ENCODE data around the gene TMEM169.

Gene TMEM169

DNA sequence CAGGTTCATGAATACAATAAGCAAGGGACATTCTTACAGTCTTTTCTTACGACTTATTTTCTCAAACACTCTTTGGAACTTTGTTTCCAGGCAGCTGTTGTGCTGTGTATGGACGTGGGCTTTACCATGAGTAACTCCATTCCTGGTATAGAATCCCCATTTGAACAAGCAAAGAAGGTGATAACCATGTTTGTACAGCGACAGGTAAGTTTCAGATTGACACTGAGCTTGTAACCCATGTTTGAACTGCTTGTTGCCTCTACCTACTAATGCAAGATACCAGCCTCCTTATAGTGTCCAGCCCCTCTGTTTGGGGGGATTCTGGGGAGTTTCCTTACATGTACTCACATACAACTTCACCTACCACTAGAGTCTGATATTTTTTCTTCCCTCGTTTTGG lies 31.2 kb downstream of the TMEM169 start:
- peaks cover 74% of the 10 kb centered on the region for H3K36me3 ChIP-seq (ENCODE audit: insufficient read depth, low read length)
- H3K27ac ChIP-seq = peak overlapping the region; percentile 90
- H3K9ac ChIP-seq (ENCODE audit: insufficient read length) = peak overlapping the region; percentile 100
- H3K4me3 ChIP-seq = no peak overlapping the region
- no peak for DNase-seq (ENCODE audit: low read depth, low spot score)
- H3K9me3 ChIP-seq (ENCODE audit: low read depth, low read length) = no peaks in the 10 kb centered on the region
- TF ChIP-seq POLR2AphosphoS5 (IDR thresholded peaks at IDR 0.05; ENCODE audit: borderline replicate concordance, low read depth, low read length) (no peak), EZH2 (IDR thresholded peaks at IDR 0.05) (no peak), FOXP2 (optimal IDR thresholded peaks at IDR 0.05; ENCODE audit: control extremely low read depth, extremely low read length, insufficient read depth) (no peak)

DNA sequence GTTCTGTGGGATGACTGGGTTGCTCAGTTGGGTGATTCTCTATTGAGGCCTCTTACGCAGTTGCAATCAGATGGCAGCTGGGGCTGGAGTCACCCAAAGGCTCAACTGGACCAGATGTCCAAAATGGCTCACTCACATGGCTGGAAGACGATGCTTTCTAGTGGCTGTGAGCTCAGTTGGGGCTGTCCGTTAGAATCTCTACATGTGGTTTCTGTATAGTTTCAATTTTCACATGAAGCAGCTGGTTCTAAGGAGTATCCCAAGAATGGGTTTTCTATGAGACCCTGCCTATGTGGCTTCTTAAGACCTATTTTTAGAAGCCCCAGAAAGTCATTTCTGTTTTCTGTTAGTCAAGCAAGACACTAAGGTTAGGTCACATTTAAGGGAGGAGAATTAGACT lies 31.9 kb downstream of the TMEM169 start:
- Histone ChIP-seq H3K9me3 (ENCODE audit: low read depth, low read length) (no peaks in the 10 kb centered on the region), H3K9ac (ENCODE audit: insufficient read length) (peak overlapping the region; percentile 100), H3K36me3 (ENCODE audit: insufficient read depth, low read length) (peaks cover 81% of the 10 kb centered on the region), H3K27ac (peak overlapping the region; percentile 90), H3K4me3 (no peak overlapping the region)
- DNase-seq (ENCODE audit: low read depth, low spot score) = no peak
- TF ChIP-seq EZH2 (IDR thresholded peaks at IDR 0.05) = no peak
- TF ChIP-seq FOXP2 (optimal IDR thresholded peaks at IDR 0.05; ENCODE audit: control extremely low read depth, extremely low read length, insufficient read depth) = no peak
- no peak for TF ChIP-seq POLR2AphosphoS5 (IDR thresholded peaks at IDR 0.05; ENCODE audit: borderline replicate concordance, low read depth, low read length)

DNA sequence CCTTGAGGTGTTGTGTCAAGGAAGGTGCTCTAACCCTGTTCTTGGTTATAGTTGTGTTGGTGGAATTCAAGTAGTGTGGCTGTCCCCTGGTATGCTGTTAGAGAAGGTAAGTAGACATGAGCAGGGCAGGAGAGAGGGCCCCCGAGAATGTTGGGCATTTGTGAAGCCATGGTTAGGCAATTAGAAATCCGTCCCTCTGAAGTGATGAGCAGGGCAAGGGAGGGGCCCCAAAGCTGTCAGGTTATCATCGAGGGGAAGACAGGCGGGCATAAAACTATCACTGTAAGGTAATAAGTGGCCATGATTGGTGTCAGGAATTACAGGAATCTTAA lies 32.6 kb downstream of the TMEM169 start:
- Histone ChIP-seq H3K9me3 (ENCODE audit: low read depth, low read length) (no peaks in the 10 kb centered on the region), H3K4me3 (no peak overlapping the region), H3K36me3 (ENCODE audit: insufficient read depth, low read length) (peaks cover 88% of the 10 kb centered on the region), H3K27ac (peak overlapping the region; percentile 90), H3K9ac (ENCODE audit: insufficient read length) (no peak overlapping the region)
- no peak for TF ChIP-seq EZH2 (IDR thresholded peaks at IDR 0.05)
- no peak for TF ChIP-seq FOXP2 (optimal IDR thresholded peaks at IDR 0.05; ENCODE audit: control extremely low read depth, extremely low read length, insufficient read depth)
- TF ChIP-seq POLR2AphosphoS5 (IDR thresholded peaks at IDR 0.05; ENCODE audit: borderline replicate concordance, low read depth, low read length) = no peak
- no peak for DNase-seq (ENCODE audit: low read depth, low spot score)

DNA sequence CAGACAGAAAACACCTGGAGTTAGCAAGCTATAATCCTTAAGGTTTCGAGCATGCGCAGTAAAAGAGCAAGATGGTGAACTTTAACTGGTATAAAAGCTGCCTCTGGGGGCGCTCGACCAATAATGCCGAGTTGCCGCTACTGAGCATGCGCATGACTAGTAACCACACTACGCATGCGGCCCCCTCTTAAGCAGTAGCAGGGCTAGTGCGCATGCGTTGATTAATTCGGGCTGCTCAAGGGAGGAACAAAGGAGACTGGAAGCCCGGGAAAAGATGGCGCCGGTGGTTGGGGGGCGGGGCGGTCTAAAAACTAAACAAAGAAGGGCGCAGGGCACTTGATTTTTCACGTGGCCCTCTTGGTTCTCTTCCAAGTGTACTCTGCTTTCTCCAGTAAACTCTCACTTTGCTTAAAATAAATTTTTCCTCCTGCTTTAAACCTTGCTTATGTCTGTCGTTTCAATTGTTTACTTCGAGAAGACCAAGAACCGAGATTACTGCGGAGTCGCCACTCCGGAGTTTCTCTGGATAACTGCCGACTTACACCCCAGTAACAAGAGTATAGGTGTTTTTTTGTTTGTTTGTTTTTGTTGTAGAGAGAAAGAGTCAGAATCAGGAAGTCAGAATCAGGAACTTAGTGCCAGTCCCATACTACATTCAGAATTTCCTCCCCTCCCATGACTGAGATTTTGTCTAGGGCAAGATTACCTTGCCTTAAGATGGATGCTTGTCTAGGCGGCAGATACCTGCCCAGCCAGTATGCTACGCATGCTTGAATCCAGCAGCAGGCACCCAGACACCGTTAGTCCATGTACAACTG lies 33.2 kb downstream of the TMEM169 start:
- Histone ChIP-seq H3K36me3 (ENCODE audit: insufficient read depth, low read length) (peaks cover 94% of the 10 kb centered on the region), H3K9me3 (ENCODE audit: low read depth, low read length) (no peaks in the 10 kb centered on the region), H3K4me3 (peak overlapping the region; percentile 81), H3K27ac (peak overlapping the region; percentile 99), H3K9ac (ENCODE audit: insufficient read length) (peak overlapping the region; percentile 99)
- peak; percentile 100 for DNase-seq (ENCODE audit: low read depth, low spot score)
- TF ChIP-seq EZH2 (IDR thresholded peaks at IDR 0.05) (no peak), POLR2AphosphoS5 (IDR thresholded peaks at IDR 0.05; ENCODE audit: borderline replicate concordance, low read depth, low read length) (peak; percentile 91)

DNA sequence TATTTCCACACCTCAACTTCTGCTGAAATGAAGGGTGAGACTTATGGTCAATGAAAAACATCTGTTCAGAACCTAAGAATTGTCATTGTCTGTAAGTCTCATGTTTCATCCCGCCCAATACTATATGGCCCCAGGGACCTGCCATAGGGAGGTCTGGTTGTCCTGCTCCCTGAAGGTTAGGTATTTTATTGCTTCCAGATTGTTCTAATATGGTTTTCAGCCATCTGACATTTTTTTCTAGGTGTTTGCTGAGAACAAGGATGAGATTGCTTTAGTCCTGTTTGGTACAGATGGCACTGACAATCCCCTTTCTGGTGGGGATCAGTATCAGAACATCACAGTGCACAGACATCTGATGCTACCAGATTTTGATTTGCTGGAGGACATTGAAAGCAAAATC lies 34.7 kb downstream of the TMEM169 start:
- TF ChIP-seq POLR2AphosphoS5 (IDR thresholded peaks at IDR 0.05; ENCODE audit: borderline replicate concordance, low read depth, low read length) (no peak), EZH2 (IDR thresholded peaks at IDR 0.05) (no peak), FOXP2 (optimal IDR thresholded peaks at IDR 0.05; ENCODE audit: control extremely low read depth, extremely low read length, insufficient read depth) (no peak)
- Histone ChIP-seq H3K27ac (peak overlapping the region; percentile 99), H3K36me3 (ENCODE audit: insufficient read depth, low read length) (peaks cover 96% of the 10 kb centered on the region), H3K9ac (ENCODE audit: insufficient read length) (peak overlapping the region; percentile 99), H3K4me3 (peak overlapping the region; percentile 81), H3K9me3 (ENCODE audit: low read depth, low read length) (no peaks in the 10 kb centered on the region)
- no peak for DNase-seq (ENCODE audit: low read depth, low spot score)

DNA sequence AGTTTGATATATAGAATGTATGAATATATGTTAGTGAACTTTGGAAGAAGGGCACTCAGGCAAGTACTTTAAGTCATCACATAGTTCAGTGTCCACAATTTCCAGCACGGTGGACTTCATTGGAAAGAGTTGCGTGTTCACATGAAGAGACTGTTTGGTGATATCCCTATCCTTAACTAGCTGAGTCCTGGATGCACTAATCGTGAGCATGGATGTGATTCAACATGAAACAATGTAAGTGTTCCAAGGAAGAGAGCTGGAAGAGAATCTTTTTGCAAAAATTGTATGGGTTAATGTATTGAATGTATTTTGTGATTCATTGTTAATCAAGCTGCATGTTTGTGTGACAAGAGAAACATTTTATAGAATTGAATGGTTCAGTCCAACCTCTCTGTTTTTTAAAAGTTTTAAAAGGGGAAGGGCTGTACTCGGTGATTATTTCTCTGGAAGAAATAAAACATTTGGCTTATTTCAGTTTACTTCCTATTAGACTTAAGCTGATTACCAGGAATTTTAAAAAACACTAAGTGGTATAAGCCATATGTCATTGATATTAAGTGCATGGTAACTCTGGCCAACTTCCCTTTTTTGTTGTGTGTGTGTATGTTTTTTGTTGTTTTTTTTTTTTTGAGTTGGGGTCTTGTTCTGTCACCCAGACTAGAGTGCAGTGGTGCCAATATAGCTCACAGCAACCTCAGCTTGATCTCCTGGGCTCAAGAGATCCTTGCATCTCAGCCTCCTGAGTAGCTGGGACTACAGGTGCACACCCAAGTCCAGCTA lies 36.0 kb downstream of the TMEM169 start:
- no peaks in the 10 kb centered on the region for H3K9me3 ChIP-seq (ENCODE audit: low read depth, low read length)
- H3K27ac ChIP-seq = peak overlapping the region; percentile 69; the same call in 1 of the 2 replicates
- H3K9ac ChIP-seq (ENCODE audit: insufficient read length) = peak overlapping the region; percentile 17
- peaks cover 96% of the 10 kb centered on the region for H3K36me3 ChIP-seq (ENCODE audit: insufficient read depth, low read length)
- H3K4me3 ChIP-seq = peak overlapping the region; percentile 11
- TF ChIP-seq FOXP2 (optimal IDR thresholded peaks at IDR 0.05; ENCODE audit: control extremely low read depth, extremely low read length, insufficient read depth) (no peak), EZH2 (IDR thresholded peaks at IDR 0.05) (no peak), POLR2AphosphoS5 (IDR thresholded peaks at IDR 0.05; ENCODE audit: borderline replicate concordance, low read depth, low read length) (no peak)
- DNase-seq (ENCODE audit: low read depth, low spot score) = no peak

DNA sequence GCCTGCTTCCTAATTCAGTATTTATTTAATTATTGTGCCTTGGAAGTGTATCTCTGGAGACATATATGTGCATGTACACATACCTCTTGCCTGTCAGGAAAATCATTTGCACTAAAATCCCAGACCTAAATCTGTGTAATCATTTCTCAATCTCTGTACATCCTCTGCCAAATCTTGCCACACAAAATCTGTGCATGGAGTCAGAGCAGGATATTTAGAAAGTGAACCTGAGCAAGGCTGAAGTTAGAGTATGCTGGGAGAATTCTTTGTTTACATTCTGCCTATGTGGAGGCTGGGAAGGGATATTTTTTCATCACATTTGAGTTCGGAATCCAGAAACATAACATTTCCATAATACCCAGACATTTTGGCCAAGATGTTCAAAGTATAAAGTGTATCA lies 36.8 kb downstream of the TMEM169 start:
- no peak for DNase-seq (ENCODE audit: low read depth, low spot score)
- Histone ChIP-seq H3K9me3 (ENCODE audit: low read depth, low read length) (no peaks in the 10 kb centered on the region), H3K27ac (peak overlapping the region; percentile 69), H3K9ac (ENCODE audit: insufficient read length) (peak overlapping the region; percentile 24), H3K4me3 (peak overlapping the region; percentile 18; the same call in 1 of the 2 replicates), H3K36me3 (ENCODE audit: insufficient read depth, low read length) (peaks cover 96% of the 10 kb centered on the region)
- TF ChIP-seq EZH2 (IDR thresholded peaks at IDR 0.05) (no peak), FOXP2 (optimal IDR thresholded peaks at IDR 0.05; ENCODE audit: control extremely low read depth, extremely low read length, insufficient read depth) (no peak), POLR2AphosphoS5 (IDR thresholded peaks at IDR 0.05; ENCODE audit: borderline replicate concordance, low read depth, low read length) (no peak)

DNA sequence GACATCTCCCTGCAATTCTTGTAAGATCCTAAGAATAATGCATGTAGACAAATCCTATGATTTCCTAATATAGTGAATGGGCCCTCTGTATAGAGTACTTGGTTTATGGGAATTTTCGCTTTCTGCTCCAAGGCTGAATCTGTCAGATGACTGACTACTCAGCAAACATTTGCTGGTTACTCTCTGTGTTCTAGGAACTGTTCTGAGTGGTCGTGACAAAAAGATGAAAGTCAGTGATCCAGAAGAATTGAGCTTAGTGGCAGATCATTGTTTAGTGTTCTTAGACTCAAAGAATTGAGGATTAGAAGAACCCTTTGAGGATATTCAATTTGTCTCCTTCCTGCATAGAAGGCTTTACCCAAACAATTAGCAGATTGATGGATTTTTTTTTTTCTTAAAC lies 37.4 kb downstream of the TMEM169 start:
- DNase-seq (ENCODE audit: low read depth, low spot score) = no peak
- no peak for TF ChIP-seq EZH2 (IDR thresholded peaks at IDR 0.05)
- TF ChIP-seq POLR2AphosphoS5 (IDR thresholded peaks at IDR 0.05; ENCODE audit: borderline replicate concordance, low read depth, low read length) = no peak
- TF ChIP-seq FOXP2 (optimal IDR thresholded peaks at IDR 0.05; ENCODE audit: control extremely low read depth, extremely low read length, insufficient read depth) = no peak
- H3K9ac ChIP-seq (ENCODE audit: insufficient read length) = peak overlapping the region; percentile 33
- H3K9me3 ChIP-seq (ENCODE audit: low read depth, low read length) = no peaks in the 10 kb centered on the region
- peak overlapping the region; percentile 41 for H3K4me3 ChIP-seq
- H3K36me3 ChIP-seq (ENCODE audit: insufficient read depth, low read length) = peaks cover 96% of the 10 kb centered on the region
- H3K27ac ChIP-seq = peak overlapping the region; percentile 69
